ENCODE measurements around the gene LDLRAD4. TPM values are rescaled to one million over a fixed set of nuclear protein-coding genes. Genes with fewer than 3 reads are reported as not detected.
A peak's percentile ranks its signal among the peaks of the same experiment; 100 is the strongest.
"Not testable (repeated sequence)": the region's sequence is repeated elsewhere in the genome, so short reads cannot be mapped to it uniquely, and the experiment has no call there.

Gene LDLRAD4
- total RNA-seq, 1 donor from 2014 or later, result 28.2 TPM

DNA sequence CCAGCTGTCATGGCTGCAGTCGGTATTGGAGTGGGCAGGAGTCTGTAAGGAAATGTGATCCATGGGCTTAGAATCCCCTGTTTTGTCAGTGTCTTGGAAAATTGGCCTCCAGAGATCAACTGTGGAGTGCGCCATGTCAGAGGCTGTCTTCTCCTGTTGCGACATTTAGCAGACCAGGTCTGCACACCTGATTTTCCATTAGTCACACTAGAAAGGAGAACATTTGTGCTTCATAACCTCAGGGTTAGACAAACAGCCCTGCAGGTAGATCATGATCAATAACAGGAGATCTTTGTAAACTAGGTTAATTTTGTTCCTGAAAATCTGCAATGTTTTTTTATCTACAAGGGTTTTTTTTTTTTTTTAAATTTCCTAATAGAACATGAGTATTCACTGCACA lies 28.0 kb downstream of the LDLRAD4 start:
- DNase-seq, result no peak

DNA sequence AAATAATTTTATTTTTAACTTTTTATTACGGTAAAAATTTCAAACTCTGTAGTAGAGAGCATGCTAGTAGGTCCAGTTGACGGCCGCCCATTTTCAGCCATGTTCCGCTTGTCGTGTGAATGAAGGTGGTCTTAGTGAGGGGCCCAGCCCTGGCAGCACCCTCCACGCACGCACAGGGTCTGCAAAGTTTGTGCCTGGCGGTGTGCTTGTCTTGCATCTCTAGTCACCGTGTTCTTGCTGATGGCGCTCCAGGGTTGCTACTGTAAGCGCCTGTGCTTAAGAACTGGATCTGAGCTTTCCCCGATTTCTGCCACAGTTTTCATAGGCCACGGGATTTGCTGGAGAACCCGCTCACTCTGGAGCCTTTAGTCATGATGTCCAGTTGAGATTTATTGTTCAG lies 28.9 kb downstream of the LDLRAD4 start:
- DNase-seq, result no peak

DNA sequence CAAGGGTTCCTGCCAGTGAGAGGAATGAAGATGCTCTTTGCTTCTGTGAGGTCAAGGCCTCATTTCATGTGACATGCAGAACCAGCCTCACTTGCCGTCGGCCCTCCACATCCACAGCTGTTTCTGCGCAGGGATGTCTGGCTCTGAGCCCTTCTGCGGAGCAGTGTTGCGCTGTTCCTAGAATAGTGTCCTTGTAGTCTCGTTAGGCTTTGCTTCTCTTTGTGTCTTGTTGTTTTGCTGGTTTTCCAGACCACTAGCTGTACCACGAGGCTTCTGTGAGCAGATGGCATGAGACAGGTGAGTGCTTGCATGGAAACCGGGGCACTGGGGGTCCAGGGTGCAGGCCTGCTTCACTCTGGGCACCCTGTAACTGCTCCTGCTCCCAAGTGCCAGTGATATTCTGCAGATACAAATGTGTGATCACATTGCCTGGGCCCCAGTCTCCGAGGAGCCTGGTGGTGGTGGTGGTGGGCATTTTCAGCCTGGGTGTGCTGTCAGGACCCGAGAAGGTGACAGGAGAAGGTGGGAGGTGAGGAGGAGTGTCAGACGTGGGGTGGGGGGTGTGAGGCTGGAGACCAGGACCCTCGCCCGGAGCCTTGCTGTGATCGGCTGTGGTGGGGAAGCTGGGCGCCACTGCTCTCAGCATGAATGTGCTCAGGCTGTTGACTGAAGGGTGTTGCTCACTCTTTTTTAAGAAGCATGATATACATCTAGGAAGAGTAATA lies 34.3 kb downstream of the LDLRAD4 start:
- no peak for DNase-seq

DNA sequence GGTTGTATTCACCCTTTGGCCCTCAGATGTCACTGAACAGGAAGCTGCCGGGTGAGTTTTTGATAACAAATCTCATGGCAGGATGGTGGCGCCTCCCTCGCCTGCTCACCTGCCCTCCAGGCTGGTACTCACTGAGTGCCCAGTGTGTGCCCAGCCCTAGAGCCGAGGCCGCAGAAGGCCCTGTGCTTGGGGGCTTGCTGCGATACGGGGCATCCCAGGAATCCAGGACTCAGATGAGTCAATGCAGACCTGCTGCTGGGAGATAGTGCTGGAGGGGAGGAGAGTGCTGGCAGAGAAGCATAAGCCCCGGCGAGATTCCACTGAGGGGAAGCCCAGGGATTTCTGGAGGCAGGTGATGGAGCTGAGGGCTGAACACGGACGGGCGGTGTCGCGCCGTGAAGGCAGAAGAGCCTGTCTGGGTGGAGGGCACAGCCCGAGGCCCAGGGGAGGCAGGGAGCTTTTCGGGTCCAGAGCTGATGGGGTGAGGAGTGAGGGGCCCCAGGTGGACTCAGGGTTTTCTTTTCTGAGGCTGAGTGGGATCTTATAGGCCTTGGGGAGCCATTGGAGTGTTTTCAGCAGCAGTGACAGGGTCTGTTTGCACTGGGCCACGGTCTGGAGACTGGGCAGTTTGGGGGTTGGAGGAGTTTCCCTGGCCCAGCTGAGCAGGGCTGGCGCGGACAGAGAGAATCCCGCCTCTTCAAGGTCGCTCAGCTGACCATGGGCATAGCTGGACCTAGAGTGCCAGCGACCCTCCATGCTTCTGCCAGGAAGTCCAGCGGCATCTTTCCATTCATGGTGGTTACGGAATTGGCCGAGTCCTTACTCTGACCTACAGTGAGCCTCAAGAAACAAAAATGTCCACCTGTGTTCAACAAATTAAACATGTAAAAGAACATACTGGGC lies 35.5 kb downstream of the LDLRAD4 start:
- DNase-seq, result no peak

DNA sequence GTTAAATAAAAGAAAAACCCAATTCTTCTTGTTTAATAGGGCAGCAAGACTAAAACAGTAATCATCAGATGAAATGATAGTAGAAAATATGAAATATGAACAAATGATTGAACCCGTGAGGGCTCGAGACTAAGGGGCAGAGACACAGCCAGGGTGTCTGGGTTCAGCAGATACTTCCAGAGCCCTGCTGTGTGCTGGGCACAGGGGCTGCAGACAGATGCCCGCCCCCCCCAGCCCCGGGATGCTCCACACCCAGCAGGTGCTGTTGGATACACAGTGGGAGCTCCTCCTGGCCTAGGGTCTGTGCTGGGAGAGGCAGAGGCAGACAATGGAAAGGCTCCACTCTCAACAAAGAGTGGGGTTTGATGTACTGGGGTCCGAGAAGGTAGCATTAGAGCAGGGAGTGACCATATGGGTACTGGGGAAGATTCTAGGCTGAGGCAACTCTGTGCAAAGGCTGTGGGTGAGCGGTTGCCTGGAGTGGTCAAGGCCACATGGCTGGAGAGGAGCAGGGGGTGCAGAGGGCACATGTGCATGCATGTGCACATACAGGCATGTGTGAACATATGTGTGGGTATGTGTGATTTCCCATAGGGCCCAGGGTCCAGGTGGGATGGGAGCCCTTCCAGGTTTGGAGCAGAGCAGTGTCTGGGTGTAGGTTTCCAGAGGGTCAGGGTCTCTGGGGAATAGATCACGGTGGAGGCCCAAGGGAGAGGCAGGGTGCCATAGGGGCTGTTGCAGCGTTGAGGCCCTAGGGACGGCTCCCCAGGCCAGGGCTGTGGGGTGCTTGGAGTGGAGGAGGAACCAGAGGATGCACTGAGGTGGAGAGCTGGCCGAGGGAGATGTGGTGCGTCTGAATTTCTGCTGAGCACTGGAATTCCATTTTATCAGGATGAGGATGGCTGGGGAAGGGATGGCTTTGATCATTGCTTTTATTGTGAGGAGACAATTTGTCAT lies 36.7 kb downstream of the LDLRAD4 start:
- DNase-seq, result no peak

DNA sequence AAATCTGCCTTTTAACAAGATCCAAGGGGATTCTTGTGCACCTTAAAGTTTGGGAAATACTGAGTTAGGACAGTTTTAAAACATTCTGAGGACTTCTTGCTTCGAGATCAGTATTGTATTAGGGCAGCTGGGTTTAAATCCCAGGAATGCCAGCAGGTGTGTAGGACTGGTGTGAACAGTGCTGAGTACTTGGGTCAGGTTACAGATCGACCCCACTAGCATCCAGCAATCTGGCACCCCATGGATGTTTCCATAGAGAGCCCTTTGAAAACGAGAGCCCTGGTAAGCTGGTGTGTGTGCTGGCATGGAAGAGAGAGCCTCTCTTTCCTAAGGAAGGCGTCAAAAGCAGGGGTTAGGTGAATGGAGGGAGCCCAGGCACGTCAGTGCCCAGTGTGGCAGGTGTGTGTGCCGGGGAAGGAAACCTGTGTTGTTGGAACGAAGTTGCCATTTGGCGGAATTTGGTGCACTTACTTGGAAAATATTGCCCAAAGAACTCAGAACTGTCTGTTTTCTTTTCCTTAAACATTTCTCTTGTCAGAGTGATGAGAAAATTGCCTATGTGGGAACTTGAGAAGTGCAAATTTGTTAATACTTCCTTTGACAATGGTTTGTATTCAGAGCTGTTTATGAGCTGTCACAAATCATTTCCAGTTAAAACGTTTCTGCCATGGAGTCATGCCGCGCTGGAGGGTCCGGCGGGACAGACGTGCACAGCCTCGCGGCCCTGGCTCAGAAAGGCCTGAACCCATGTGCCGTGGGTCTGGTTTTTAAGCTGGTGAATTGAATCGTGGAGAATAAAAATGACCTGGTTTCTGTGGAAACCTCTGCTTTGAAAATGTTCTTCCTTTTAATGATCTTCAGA lies 38.1 kb downstream of the LDLRAD4 start:
- DNase-seq, result no peak

DNA sequence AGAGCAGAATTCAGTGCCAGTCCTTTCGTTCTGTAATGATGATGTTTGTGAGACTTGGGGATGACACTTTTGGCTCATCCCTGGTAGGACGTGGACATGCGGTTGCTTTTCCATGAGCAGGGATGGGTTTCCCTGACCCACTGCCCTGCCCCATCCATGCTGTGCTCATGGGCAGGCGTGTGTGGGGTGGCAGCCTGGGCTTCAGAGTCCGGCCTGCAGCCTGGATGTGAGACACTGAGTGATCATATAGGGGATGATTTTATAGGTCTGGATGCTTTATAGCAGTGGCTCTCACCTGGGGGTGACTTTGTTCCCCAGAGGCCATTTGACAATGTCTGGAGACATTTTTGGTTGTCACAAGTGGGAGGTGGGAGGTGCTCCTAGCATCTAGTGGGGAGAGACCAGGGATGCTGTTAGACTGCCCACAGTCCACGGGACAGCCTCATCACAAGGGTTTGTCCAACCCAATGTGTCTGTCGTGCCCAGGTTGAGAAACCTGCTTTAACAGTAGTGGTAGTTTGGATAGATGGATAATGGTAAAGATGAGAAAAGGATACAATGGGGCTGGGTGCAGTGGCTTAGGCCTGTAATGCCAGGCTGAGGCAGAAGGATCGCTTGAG lies 38.9 kb downstream of the LDLRAD4 start:
- DNase-seq, result no peak

DNA sequence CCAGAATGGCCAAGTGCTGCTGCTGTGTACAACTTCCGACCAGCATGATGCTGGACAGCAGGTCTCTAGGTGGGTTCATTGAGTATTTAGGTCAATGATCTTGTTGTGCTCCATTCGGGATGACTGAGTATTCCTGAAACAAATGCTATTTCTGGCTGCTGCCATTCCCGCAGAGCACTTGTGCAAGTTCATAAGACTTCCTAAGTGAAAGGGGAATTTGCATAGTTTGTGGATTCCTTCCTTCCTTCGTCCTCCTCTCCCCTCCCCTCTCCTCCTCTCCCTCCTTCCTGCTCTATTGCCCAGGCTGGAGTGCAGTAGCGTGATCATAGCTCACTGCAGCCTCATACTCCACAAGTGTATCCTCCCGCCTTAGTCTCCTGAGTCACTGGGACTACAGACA lies 40.4 kb downstream of the LDLRAD4 start:
- DNase-seq, result no peak

DNA sequence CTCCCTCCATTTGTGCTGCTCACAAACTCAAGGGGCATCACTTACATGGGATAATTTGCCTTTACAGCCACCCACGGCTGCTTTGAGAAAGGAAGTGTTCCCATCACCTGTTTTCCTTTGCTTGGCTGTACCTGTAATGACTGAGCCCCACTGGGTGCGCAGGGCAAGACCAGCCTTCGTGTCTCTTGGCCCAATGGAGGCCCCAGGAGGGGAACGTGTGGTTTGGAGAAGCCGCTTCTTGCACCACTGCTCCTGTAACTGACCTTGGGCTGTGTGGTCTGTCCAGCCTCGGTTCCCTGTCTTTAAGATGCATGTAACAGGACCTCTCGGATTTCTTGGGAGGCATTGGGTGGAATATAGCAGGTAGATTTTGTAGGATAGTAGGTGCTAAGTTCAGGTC lies 41.1 kb downstream of the LDLRAD4 start:
- DNase-seq, result no peak

DNA sequence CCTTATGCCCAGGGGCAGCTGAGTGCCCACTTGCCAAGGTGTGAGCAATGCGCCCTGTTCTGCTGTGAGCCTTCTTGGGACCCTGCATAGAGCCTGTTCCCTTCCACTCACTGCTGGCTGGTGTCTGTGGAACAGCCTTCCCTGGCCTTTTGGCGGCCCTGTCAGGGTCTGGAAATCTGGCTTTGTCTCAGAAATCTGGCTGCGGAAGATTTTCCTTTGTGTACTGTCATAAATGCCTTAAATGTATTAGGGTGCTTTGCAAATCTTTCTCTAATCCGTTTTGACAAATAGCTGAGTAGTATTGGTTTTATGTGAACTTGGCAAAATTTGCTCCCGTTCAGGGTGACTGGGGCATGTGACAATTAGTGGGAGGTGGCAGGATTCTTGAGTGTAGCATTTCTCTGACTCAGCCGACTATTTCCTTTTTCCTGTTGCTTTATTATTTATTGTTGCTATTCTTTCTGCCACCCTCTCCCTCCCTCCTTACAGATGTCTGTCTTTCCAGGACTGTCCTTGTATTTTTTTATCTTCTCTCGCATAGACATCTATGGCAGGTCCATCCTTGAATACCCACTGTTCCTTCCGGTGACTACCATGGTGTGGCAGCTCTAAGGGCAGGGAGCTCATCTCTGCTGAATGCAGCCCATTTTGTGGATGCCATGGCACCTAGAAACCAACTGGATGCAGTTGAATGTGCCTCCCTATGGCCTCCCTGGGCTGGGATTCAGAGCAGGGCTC lies 41.8 kb downstream of the LDLRAD4 start:
- peak; percentile 50 for DNase-seq

DNA sequence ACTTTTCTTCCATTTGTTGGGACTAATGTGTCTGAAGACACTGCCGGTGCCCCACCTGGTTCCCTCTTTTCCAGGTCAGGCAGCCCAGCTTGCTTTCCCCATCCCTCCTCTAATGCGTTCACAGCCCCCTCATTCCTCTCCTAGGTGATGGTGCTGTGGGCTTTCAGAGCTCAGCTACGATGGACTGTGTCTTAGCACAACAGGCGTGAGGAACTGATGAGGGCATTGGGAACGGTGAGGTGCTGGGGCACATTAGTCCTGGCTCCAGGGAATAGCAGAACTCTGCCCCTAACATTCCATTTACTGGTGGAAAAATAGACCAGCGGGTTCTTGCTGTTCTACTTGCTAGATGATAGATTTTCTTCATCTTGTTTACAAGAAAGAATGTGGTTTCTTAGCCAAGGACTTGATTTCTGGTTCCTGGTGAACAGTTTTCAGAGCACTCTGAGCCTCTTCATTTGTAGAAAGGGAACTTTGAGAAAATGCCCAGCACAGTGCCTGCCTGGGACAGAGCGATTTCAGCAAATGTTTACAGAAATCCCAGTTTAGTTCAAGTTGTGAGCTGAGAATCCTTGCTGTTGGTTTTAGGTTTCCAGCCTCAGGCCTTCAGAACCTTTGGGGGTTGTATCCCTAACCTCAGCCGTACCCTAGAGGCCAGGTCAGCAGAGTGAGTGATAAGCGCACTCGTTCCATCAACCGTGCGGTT lies 42.5 kb downstream of the LDLRAD4 start:
- DNase-seq, result no peak

DNA sequence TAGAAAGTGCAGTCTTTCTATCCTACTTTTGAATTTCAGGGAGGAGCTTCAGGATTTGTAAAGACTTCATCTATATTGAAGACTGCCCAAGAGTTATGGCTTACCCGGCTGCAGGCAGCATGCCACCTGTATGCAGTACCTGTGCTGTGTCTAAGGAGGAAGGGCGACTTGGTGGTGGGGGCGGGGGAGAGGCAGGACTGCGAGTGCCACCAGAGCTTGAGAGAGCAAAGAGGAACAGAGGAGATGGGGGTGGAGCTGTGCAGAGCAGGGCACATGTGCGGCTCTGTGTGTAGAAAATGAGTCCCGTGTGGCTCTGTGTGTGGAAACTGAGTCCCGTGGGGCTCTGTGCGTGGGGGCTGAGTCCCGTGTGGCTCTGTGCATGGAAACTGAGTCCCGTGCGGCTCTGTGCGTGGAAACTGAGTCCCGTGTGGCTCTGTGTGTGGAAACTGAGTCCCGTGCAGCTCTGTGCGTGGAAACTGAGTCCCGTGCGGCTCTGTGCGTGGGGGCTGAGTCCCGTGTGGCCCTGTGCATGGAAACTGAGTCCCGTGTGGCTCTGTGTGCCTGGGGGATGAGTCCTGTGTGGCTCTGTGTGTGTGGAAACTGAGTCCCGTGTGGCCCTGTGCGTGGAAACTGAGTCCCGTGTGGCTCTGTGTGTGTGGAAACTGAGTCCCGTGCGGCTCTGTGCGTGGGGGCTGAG lies 43.2 kb downstream of the LDLRAD4 start:
- no peak for DNase-seq

DNA sequence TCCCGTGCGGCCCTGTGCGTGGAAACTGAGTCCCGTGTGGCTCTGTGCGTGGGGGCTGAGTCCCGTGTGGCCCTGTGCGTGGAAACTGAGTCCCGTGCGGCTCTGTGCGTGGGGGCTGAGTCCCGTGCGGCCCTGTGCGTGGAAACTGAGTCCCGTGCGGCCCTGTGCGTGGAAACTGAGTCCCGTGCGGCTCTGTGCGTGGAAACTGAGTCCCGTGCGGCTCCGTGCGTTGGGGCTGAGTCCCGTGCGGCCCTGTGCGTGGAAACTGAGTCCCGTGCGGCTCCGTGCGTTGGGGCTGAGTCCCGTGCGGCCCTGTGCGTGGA lies 43.8 kb downstream of the LDLRAD4 start:
- DNase-seq, result not testable (repeated sequence)

DNA sequence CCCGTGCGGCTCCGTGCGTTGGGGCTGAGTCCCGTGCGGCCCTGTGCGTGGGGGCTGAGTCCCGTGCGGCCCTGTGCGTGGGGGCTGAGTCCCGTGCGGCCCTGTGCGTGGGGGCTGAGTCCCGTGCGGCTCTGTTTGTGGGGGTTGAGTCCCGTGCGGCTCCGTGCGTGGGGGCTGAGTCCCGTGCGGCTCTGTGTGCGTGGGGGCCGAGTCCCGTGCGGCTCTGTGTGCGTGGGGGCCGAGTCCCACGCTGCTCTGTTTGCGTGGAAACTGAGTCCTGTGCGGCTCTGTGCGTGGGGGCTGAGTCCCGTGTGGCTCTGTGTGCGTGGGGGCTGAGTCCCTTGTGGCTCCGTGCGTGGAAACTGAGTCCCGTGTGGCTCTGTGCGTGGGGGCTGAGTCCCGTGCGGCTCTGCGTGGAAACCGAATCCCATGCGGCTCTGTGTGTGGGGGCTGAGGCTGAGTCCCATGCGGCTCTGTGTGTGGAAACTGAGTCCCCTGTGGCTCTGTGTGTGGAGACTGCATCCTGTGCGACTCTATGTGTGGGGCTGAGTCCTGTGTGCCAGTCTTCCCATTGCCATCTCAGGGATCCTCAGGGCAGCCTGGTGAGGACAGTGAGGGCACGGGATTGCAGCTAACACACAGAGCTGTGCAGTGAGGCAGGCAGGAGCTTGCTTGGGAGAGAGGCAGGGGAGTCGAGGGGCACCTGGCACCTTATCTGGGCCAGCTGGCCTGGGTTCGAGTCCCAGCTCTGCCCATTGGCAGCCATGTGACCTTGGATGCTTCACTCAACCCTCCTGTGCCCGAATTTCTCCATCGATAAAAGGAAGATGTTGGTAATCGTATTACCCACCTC lies 44.5 kb downstream of the LDLRAD4 start:
- DNase-seq, result no peak

DNA sequence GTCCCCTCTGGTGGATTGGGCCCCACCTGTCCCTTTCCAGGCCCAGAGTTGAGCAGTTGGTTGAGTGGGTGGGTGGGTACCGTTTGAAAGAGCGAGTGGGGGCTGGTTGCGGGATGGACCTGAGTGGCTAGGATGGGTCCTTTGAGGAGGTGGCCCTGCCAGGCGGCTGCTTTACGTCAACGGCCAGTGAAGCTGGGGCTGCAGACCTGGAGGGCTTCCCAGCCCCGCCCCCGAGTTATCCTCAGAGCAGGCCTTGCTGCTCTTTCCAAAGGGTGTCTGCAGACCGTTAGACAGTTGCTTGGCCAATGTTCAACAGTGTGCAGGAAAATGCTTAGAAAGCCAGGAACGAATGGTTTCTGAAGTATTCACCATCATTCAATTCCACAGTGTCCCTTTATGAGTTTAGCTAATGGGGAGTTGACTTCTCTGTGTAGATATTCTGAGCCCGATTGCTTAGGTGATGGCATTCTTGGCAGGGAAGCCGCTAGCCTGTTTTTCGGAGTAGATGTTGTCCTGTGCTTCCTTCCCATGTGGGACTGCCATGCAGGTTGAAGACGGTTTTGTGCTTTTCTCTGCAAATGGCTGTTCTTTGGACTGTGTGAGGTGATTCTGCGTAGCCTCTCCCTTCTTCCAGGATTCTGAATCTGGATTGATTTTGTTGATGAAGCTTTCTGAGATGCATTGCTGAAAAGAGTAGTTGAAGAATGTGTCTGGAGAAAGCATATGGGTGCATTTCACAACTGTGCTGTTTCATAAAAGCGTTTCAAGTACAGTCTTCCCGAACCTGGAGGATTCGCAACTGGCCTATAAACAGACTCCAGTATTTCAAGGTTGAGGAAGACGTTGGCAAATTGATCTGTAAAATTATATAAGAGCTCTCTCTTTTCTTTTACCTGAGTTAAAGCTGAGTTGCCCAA lies 45.8 kb downstream of the LDLRAD4 start:
- peak; percentile 6 for DNase-seq

DNA sequence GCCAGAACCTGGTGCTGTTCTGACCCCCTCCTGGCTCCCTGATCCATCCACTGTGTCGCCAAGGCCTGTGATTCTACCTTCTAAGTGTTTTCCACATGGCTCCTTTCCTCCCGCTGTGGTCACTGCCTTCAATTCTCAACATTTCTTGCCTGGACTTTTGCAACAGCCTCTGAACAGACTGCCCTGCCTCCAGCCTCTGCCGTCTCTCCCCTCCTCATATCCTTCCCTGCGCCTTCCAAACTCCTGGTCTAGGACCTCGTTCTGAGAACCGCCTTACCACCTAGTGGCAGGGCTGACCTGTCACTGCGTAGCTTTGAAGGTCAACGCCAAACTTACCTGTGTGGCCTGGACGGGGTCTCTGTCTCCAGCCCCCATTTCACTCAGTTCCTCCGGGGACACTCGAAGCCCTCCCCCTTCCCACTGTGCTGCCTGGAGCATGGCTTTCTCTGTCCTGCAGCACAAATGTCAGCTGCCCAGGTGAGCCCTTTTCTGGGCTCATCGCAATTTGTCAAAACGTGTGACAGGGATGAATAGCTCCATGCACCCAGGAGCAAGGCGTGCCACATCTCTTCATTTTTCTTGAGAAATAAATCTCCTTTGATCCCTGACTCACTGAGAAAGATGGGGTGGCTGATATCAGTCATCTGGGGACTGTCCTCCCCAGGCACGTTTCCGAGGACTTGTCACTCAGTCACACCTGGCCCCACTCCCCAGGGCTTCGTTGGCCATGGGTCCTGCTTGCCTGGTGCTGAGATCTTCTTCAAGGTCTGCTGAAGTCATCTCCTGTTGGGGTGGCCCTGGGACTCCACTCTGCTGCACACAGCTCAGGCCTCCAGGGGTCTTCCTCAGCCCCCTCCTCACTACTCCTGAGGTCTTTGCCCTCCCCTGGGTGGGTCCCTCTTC lies 46.7 kb downstream of the LDLRAD4 start:
- no peak for DNase-seq

Measured in skin of body (tissue), 2 donors.